ENCODE results near the gene NPTX1.

- TF ChIP-seq CTCF (IDR thresholded peaks at IDR 0.05) (no peak), POLR2A (IDR thresholded peaks at IDR 0.05; ENCODE audit: low read length) (no peak), FOSL2 (IDR thresholded peaks at IDR 0.05) (no peak), FOSL2 (CRISPR knock-in tag; IDR thresholded peaks at IDR 0.05) (no peak), KDM5A (IDR thresholded peaks at IDR 0.05) (no peak), MAFK (IDR thresholded peaks at IDR 0.05; ENCODE audit: partially characterized antibody) (no peak), CBX8 (IDR thresholded peaks at IDR 0.05) (no peak), PBX3 (IDR thresholded peaks at IDR 0.05) (no peak), EHF (CRISPR knock-in tag; IDR thresholded peaks at IDR 0.05) (no peak)
These were observed 26.4 kb downstream of the NPTX1 start for GRCh38 chr17:80449930-80450576.
